IMR-90 (cell line): ENCODE results near the gene GPHA2.

ENCODE experiments used
- CEBPB ChIP-seq: IDR thresholded peaks from 2 replicates; pipeline ENCODE4 v1.6.1; 2012; ENCODE audit warnings: low read depth, low read length, improper control_type of control experiment
- FOS ChIP-seq: fragments of 150-350 bp; IDR thresholded peaks from 2 replicates; pipeline ENCODE4 v1.6.1; 2016; ENCODE audit warnings: low read depth, low read length
- MAFK ChIP-seq: IDR thresholded peaks from 2 replicates; pipeline ENCODE4 v1.6.1; 2012; ENCODE audit warnings: low read depth, low read length, improper control_type of control experiment
- MAZ ChIP-seq: IDR thresholded peaks from 2 replicates; pipeline ENCODE4 v1.6.1; 2012; ENCODE audit warnings: low read depth, mild to moderate bottlenecking, low read length, improper control_type of control experiment, moderate library complexity, borderline replicate concordance
- MXI1 ChIP-seq: IDR thresholded peaks from 2 replicates; pipeline ENCODE4 v1.6.1; 2012; ENCODE audit warnings: low read depth, mild to moderate bottlenecking, low read length, moderate library complexity, borderline replicate concordance
- POLR2A ChIP-seq: IDR thresholded peaks from 2 replicates; pipeline ENCODE4 v1.6.1; 2012; ENCODE audit warnings: mild to moderate bottlenecking, low read depth, low read length
- RAD21 ChIP-seq: IDR thresholded peaks from 2 replicates; pipeline ENCODE4 v1.6.1; 2012; ENCODE audit warnings: low read length, improper control_type of control experiment
- RCOR1 ChIP-seq: IDR thresholded peaks from 2 replicates; pipeline ENCODE4 v1.6.1; 2012; ENCODE audit warnings: mild to moderate bottlenecking, low read length, improper control_type of control experiment; ENCODE audit not compliant: insufficient replicate concordance
- RFX5 ChIP-seq: IDR thresholded peaks from 2 replicates; pipeline ENCODE4 v1.8.0; 2012; ENCODE audit warnings: low read depth, mild to moderate bottlenecking, low read length, moderate library complexity
- TF ChIP-seq, protein P1 (sequence below): conservative IDR thresholded peaks from 2 replicates; pipeline ENCODE4 v1.5.1; 2012; ENCODE audit warnings: mild to moderate bottlenecking, low read depth, low read length, improper control_type of control experiment
- TF ChIP-seq, protein P2 (sequence below): fragments of 150-350 bp; IDR thresholded peaks from 2 replicates; pipeline ENCODE4 v1.6.1; 2017; ENCODE audit warnings: mild to moderate bottlenecking, antibody characterized with exemption, low read length, low read depth

DNA sequence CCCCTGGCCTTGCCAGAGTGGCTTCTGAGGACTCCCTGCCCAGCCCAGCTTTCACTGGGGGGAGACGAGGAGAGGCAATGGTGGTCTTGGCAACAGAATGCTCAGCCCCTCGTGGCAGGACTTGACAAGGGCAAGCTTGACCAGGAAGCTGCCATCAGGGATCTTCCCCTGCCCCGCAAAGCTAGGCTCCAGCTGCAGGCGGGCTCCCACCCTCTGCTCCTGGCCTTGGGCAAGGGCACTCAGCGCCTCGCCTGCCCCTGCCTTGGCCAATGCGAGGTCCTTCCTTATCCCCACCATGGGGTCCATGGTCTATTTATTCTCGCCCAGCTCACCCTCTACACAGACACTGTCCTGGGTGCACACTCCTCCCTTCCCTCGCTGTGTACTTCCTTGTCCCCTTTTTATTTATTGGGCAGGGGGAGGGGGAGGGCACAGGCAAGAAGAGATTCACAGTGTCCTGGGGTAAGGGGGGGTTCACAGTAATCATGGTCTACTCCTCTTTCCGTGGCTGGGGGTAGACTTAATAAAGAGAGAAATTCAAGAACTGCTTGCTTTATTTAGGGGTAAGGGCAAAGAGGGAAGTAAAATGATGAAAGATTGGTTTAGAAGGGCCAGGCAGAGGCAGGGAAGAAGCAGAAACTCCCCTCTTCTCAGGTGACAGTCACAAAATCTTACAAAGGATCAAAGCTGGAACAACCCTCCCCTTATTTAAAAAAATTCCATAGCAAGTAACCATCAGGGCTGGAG, 1.6 kb downstream of the GPHA2 start:
- TF ChIP-seq, protein P1, sequence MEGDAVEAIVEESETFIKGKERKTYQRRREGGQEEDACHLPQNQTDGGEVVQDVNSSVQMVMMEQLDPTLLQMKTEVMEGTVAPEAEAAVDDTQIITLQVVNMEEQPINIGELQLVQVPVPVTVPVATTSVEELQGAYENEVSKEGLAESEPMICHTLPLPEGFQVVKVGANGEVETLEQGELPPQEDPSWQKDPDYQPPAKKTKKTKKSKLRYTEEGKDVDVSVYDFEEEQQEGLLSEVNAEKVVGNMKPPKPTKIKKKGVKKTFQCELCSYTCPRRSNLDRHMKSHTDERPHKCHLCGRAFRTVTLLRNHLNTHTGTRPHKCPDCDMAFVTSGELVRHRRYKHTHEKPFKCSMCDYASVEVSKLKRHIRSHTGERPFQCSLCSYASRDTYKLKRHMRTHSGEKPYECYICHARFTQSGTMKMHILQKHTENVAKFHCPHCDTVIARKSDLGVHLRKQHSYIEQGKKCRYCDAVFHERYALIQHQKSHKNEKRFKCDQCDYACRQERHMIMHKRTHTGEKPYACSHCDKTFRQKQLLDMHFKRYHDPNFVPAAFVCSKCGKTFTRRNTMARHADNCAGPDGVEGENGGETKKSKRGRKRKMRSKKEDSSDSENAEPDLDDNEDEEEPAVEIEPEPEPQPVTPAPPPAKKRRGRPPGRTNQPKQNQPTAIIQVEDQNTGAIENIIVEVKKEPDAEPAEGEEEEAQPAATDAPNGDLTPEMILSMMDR: no peak
- TF ChIP-seq RFX5: no peak
- TF ChIP-seq POLR2A: no peak
- TF ChIP-seq MAFK: no peak
- TF ChIP-seq CEBPB: no peak
- TF ChIP-seq, protein P2, sequence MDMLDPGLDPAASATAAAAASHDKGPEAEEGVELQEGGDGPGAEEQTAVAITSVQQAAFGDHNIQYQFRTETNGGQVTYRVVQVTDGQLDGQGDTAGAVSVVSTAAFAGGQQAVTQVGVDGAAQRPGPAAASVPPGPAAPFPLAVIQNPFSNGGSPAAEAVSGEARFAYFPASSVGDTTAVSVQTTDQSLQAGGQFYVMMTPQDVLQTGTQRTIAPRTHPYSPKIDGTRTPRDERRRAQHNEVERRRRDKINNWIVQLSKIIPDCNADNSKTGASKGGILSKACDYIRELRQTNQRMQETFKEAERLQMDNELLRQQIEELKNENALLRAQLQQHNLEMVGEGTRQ: no peak
- TF ChIP-seq FOS: no peak
- no peak for TF ChIP-seq MXI1
- no peak for TF ChIP-seq MAZ
- no peak for TF ChIP-seq RCOR1
- TF ChIP-seq RAD21: no peak
